GM23338 (cell line): ENCODE results near the gene TESK2. TPM values are rescaled to one million over a fixed set of nuclear protein-coding genes. Genes with fewer than 3 reads are reported as not detected.

Experiments
- ATAC-seq: fragments of 200-7000 bp; cut with Tn5 transposase; 3 replicates; pipeline ENCODE4 v1.9.1; 2020
- DNase-seq: peaks from one replicate; pipeline ENCODE4 v3.0.0-alpha.2; 2015; ENCODE audit warnings: low spot score
- H2AFZ ChIP-seq: fragments of 200-600 bp; sonication (generic); 2 replicates; pipeline ENCODE4 v1.8.0; 2016; ENCODE audit warnings: antibody characterized with exemption, mild to moderate bottlenecking, moderate library complexity
- H3F3A ChIP-seq: fragments of 200-600 bp; sonication (generic); replicated peaks from 2 replicates; pipeline ENCODE4 v1.8.0; 2017; ENCODE audit warnings: antibody characterized with exemption, mixed run types, low read depth
- H3K27ac ChIP-seq: fragments of 200-600 bp; sonication (generic); 2 replicates; pipeline ENCODE4 v1.6.1; 2016; ENCODE audit warnings: low read depth
- H3K27me3 ChIP-seq: fragments of 200-600 bp; sonication (generic); 2 replicates; pipeline ENCODE4 v1.8.0; 2016; ENCODE audit warnings: mild to moderate bottlenecking, mixed run types, moderate library complexity; ENCODE audit not compliant: insufficient read depth
- H3K36me3 ChIP-seq: fragments of 200-600 bp; sonication (generic); 2 replicates; pipeline ENCODE4 v1.8.0; 2016; ENCODE audit warnings: mild to moderate bottlenecking; ENCODE audit not compliant: insufficient read depth
- H3K4me1 ChIP-seq: fragments of 200-600 bp; sonication (generic); 2 replicates; pipeline ENCODE4 v1.8.0; 2016; ENCODE audit warnings: mild to moderate bottlenecking, moderate library complexity; ENCODE audit not compliant: insufficient read depth
- H3K4me2 ChIP-seq: fragments of 200-600 bp; sonication (generic); 2 replicates; pipeline ENCODE4 v1.7.1; 2017; ENCODE audit warnings: mixed run types
- H3K4me3 ChIP-seq: fragments of 200-600 bp; sonication (generic); 2 replicates; pipeline ENCODE4 v1.6.1; 2016; ENCODE audit warnings: mixed run types
- H3K79me2 ChIP-seq: fragments of 200-600 bp; sonication (generic); replicated peaks from 2 replicates; pipeline ENCODE4 v1.8.0; 2017; ENCODE audit warnings: mild to moderate bottlenecking; ENCODE audit not compliant: insufficient read depth
- H3K9me2 ChIP-seq: fragments of 200-600 bp; sonication (generic); 2 replicates; pipeline ENCODE4 v1.8.0; 2017; ENCODE audit not compliant: insufficient read depth
- H4K20me1 ChIP-seq: fragments of 200-600 bp; sonication (generic); replicated peaks from 2 replicates; pipeline ENCODE4 v1.8.0; 2017; ENCODE audit warnings: mild to moderate bottlenecking; ENCODE audit not compliant: insufficient read depth
- H3K27ac Mint-ChIP-seq: 2 replicates; pipeline ENCODE4 v1.8.0; 2020; ENCODE audit warnings: inconsistent platforms, mild to moderate bottlenecking, moderate library complexity, mixed read lengths
- H3K27me3 Mint-ChIP-seq: 3 replicates; pipeline ENCODE4 v1.8.0; 2022; ENCODE audit warnings: low read depth, mild to moderate bottlenecking, moderate library complexity, mixed read lengths, inconsistent platforms; ENCODE audit not compliant: insufficient read depth, poor library complexity
- H3K36me3 Mint-ChIP-seq: 3 replicates; pipeline ENCODE4 v1.8.0; 2021; ENCODE audit warnings: low read depth, mild to moderate bottlenecking, inconsistent platforms, moderate library complexity, mixed read lengths
- H3K4me1 Mint-ChIP-seq: 3 replicates; pipeline ENCODE4 v1.8.0; 2020; ENCODE audit warnings: mild to moderate bottlenecking, inconsistent platforms, mixed read lengths
- H3K4me3 Mint-ChIP-seq: 3 replicates; pipeline ENCODE4 v1.8.0; 2021; ENCODE audit warnings: moderate library complexity, mild to moderate bottlenecking, inconsistent platforms, mixed read lengths
- H3K9me3 Mint-ChIP-seq: 3 replicates; pipeline ENCODE4 v1.8.0; 2020; ENCODE audit warnings: moderate library complexity, mild to moderate bottlenecking, inconsistent platforms, mixed read lengths
- CTCF ChIP-seq, 2 experiments: fragments of 200-600 bp in 1 of 2; sonication (generic) in 1 of 2; conservative IDR thresholded peaks; 2 replicates each; pipeline versions ENCODE4 v1.5.1 to v1.6.1; 2016 to 2017; ENCODE audit warnings: antibody characterized with exemption in 2 of 2, low read depth in 2 of 2, mild to moderate bottlenecking in 2 of 2, moderate library complexity in 1 of 2
- ETS1 ChIP-seq: IDR thresholded peaks from 2 replicates; pipeline ENCODE4 v1.6.1; 2016; ENCODE audit warnings: antibody characterized with exemption
- EZH2phosphoT487 ChIP-seq: fragments of 200-600 bp; sonication (generic); IDR thresholded peaks from one replicate; pipeline ENCODE4 v1.8.1; 2018; ENCODE audit warnings: antibody characterized with exemption; ENCODE audit not compliant: unreplicated experiment
- JUNB ChIP-seq: IDR thresholded peaks from one replicate; pipeline ENCODE4 v1.6.1; 2016; ENCODE audit warnings: antibody characterized with exemption; ENCODE audit not compliant: unreplicated experiment
- NANOG ChIP-seq: IDR thresholded peaks from 2 replicates; pipeline ENCODE4 v1.6.1; 2016; ENCODE audit warnings: antibody characterized with exemption, borderline replicate concordance
- POLR2AphosphoS5 ChIP-seq: IDR thresholded peaks from 2 replicates; pipeline ENCODE4 v1.6.1; 2016; ENCODE audit warnings: antibody characterized with exemption, low read depth
- REST ChIP-seq: IDR thresholded peaks from one replicate; pipeline ENCODE4 v1.6.1; 2018; ENCODE audit warnings: antibody characterized with exemption; ENCODE audit not compliant: unreplicated experiment
- STAT1 ChIP-seq: IDR thresholded peaks from one replicate; pipeline ENCODE4 v1.6.1; 2016; ENCODE audit warnings: antibody characterized with exemption; ENCODE audit not compliant: unreplicated experiment
- ZNF114 ChIP-seq: fragments of 250-450 bp; sonication (Bioruptor Pico); IDR thresholded peaks from 2 replicates; pipeline ENCODE4 v1.5.0; 2020; ENCODE audit warnings: mild to moderate bottlenecking, moderate library complexity
- ZNF331 ChIP-seq: fragments of 250-450 bp; sonication (Bioruptor Pico); IDR thresholded peaks from 2 replicates; pipeline ENCODE4 v1.5.0; 2020; ENCODE audit warnings: low read depth, mild to moderate bottlenecking, moderate library complexity
- ZNF462 ChIP-seq: fragments of 250-450 bp; sonication (Bioruptor Pico); IDR thresholded peaks from 2 replicates; pipeline ENCODE4 v1.5.0; 2020; ENCODE audit warnings: mild to moderate bottlenecking, moderate library complexity
- polyA plus RNA-seq: library from polyadenylated mRNA; unstranded; fragments of >200 nt; fragmentation: Nextera tagmentation; extraction: Ambion mirVana; gene quantifications from 2 replicates; pipeline ENCODE4 v1.2.1, GENCODE V29; 2016
- total RNA-seq: library from RNA; depleted of rRNA; stranded (reverse); fragments of >200 nt; shearing (Covaris generic); gene quantifications from 2 replicates; pipeline ENCODE4 v1.2.3, GENCODE V29; 2014

The TESK2 gene
- total and polyA plus RNA-seq, 2 experiments from 2014 or later: 5.2 to 14.0 TPM

- TF ChIP-seq REST (no peak), JUNB (no peak), NANOG (no peak), POLR2AphosphoS5 (no peak), STAT1 (no peak)
These were observed 184.6 kb downstream of the TESK2 start (continued) for GRCh38 chr1:45306319-45306718.

- H3K36me3 Mint-ChIP-seq: no peaks in the 10 kb centered on the region
- no peak for DNase-seq
- H3K4me3 ChIP-seq: no peak overlapping the region; the same call in 1 of the 2 replicates
- no peak for TF ChIP-seq CTCF (conservative IDR thresholded peaks at IDR 0.05; ENCODE audit: low read depth in 2 of 2)
- no peak for TF ChIP-seq ETS1
- TF ChIP-seq EZH2phosphoT487: no peak
- no peak for TF ChIP-seq ZNF114 (CRISPR knock-in tag)
- TF ChIP-seq ZNF331: no peak
- TF ChIP-seq STAT1: no peak
- TF ChIP-seq ZNF462: no peak
These were observed 185.7 kb downstream of the TESK2 start for GRCh38 chr1:45305231-45305630.

More at GRCh38 chr1:45305231-45305630, 185.7 kb downstream of the TESK2 start:
- Histone ChIP-seq H3K36me3 (no peaks in the 10 kb centered on the region), H3K79me2 (no peaks in the 10 kb centered on the region), H3K9me2 (no peaks in the 10 kb centered on the region; the same call in 1 of the 2 replicates), H3K4me2 (peak overlapping the region; percentile 81), H4K20me1 (no peaks in the 10 kb centered on the region), H3F3A (0 out of 2 replicates have a peak, but pooled peaks cover 5% of the 10 kb centered on the region), H2AFZ (no peak overlapping the region), H3K27ac (no peak overlapping the region), H3K27me3 (no peaks in the 10 kb centered on the region), H3K4me1 (peaks cover 42% of the 10 kb centered on the region)
- Mint-ChIP-seq H3K27ac (peak overlapping the region; percentile 15; the same call in 1 of the 2 replicates), H3K4me1 (peaks cover 47% of the 10 kb centered on the region), H3K4me3 (peak overlapping the region; percentile 89), H3K9me3 (no peaks in the 10 kb centered on the region; the same call in 2 of the 3 replicates), H3K27me3 (peaks cover 24% of the 10 kb centered on the region)
- ATAC-seq: no peak
